ENCODE measurements around the gene MLEC. TPM values are rescaled to one million over a fixed set of nuclear protein-coding genes. Genes with fewer than 3 reads are reported as not detected.
A peak's percentile ranks its signal among the peaks of the same experiment; 100 is the strongest.

Gene MLEC
- total RNA-seq, 1 donor from 2014 or later, result 150 TPM

- H3K4me3 Mint-ChIP-seq, result peak overlapping the region; percentile 85
Observed at GRCh38 chr12:120688527-120689071, 1.6 kb downstream of the MLEC start.

GRCh38 chr12:120689397-120690082 is 2.6 kb downstream of the MLEC start:
- H3K4me3 Mint-ChIP-seq, result peak overlapping the region; percentile 85
- peaks cover 70% of the 10 kb centered on the region for H3K4me1 Mint-ChIP-seq (ENCODE audit: low read depth)
- H3K27ac Mint-ChIP-seq, result no peak overlapping the region
- peaks cover 24% of the 10 kb centered on the region for H3K36me3 Mint-ChIP-seq (ENCODE audit: low read depth)
- intact Hi-C loops (cut with micrococcal nuclease), result loop anchor here (5.0 to 10.0 kb wide), 2 partner anchors 1093 to 1835 kb away; partner anchors contain the start of genes KNTC1 and RSRC2
- no peaks in the 10 kb centered on the region for H3K9me3 Mint-ChIP-seq
- no peaks in the 10 kb centered on the region for H3K27me3 Mint-ChIP-seq (ENCODE audit: insufficient read depth)
- DNase-seq (ENCODE audit: low spot score), result no peak

More at GRCh38 chr12:120688527-120689071, 1.6 kb downstream of the MLEC start:
- Mint-ChIP-seq H3K9me3 (no peaks in the 10 kb centered on the region), H3K27ac (peak overlapping the region; percentile 63), H3K27me3 (ENCODE audit: insufficient read depth) (no peaks in the 10 kb centered on the region), H3K4me1 (ENCODE audit: low read depth) (peaks cover 64% of the 10 kb centered on the region), H3K36me3 (ENCODE audit: low read depth) (peaks cover 15% of the 10 kb centered on the region)
- no peak for DNase-seq (ENCODE audit: low spot score)
- intact Hi-C loops (cut with micrococcal nuclease), result loop anchor here (5.0 to 10.0 kb wide), 2 partner anchors 1094 to 1836 kb away; partner anchors contain the start of genes KNTC1 and RSRC2

DNA sequence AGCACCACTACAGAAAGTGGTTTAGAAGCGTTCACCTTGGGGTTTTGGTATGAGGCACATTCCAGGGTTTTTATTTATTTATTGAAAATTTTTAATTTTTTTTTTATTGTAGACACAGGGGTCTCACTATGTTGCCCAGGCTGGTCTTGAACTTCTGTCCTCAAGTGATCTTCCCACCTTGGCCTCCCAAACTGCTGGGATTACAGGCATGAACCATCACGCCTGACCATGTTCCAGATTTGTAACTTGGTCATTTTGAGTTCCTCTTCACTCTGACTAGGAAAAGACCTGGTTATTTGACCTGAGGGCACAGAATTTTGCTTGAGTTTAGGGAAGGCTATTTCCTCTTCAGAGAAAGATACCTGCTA is 3.1 kb downstream of the MLEC start:
- Mint-ChIP-seq H3K4me3 (no peak overlapping the region), H3K4me1 (ENCODE audit: low read depth) (peaks cover 68% of the 10 kb centered on the region), H3K9me3 (no peaks in the 10 kb centered on the region), H3K27me3 (ENCODE audit: insufficient read depth) (no peaks in the 10 kb centered on the region), H3K36me3 (ENCODE audit: low read depth) (peaks cover 29% of the 10 kb centered on the region), H3K27ac (no peak overlapping the region)
- no peak for DNase-seq (ENCODE audit: low spot score)
- intact Hi-C loops (cut with micrococcal nuclease), result no loop called here

DNA sequence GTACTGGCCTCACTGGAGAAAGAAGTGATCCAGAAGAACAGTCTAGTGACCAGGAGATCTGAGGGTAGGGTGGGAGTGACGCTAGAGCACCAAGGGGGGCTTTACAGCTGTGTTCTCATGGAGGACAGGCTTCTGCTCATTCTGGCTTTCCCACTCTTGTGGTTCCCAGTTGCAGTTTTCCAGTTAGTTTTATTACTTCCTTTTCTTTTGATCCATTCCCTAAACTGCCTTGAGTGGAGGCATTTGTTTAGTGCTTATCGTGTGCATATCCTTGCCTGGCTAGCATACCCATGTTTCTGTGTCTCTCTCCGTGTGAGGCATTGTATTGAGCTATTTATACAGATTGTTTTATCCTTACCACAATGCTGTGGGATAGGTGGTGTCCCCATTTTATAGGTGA is 4.0 kb downstream of the MLEC start:
- Mint-ChIP-seq H3K27ac (peak overlapping the region; percentile 55), H3K4me3 (peak overlapping the region; percentile 20), H3K9me3 (no peaks in the 10 kb centered on the region), H3K4me1 (ENCODE audit: low read depth) (peaks cover 68% of the 10 kb centered on the region), H3K27me3 (ENCODE audit: insufficient read depth) (no peaks in the 10 kb centered on the region), H3K36me3 (ENCODE audit: low read depth) (peaks cover 33% of the 10 kb centered on the region)
- DNase-seq (ENCODE audit: low spot score), result no peak
- intact Hi-C loops (cut with micrococcal nuclease), result no loop called here

- Mint-ChIP-seq H3K4me1 (ENCODE audit: low read depth) (peaks cover 68% of the 10 kb centered on the region), H3K27me3 (ENCODE audit: insufficient read depth) (no peaks in the 10 kb centered on the region), H3K36me3 (ENCODE audit: low read depth) (peaks cover 46% of the 10 kb centered on the region), H3K9me3 (no peaks in the 10 kb centered on the region), H3K27ac (peak overlapping the region; percentile 76), H3K4me3 (peak overlapping the region; percentile 24)
- no peak for DNase-seq (ENCODE audit: low spot score)
- intact Hi-C loops (cut with micrococcal nuclease), result no loop called here
Observed at GRCh38 chr12:120692524-120693033, 5.6 kb downstream of the MLEC start.

GRCh38 chr12:120693848-120694247 is 6.9 kb downstream of the MLEC start:
- peak overlapping the region; percentile 18 for H3K27ac Mint-ChIP-seq
- intact Hi-C loops (cut with micrococcal nuclease), result no loop called here
- peaks cover 50% of the 10 kb centered on the region for H3K36me3 Mint-ChIP-seq (ENCODE audit: low read depth)
- H3K27me3 Mint-ChIP-seq (ENCODE audit: insufficient read depth), result no peaks in the 10 kb centered on the region
- no peaks in the 10 kb centered on the region for H3K9me3 Mint-ChIP-seq
- no peak for DNase-seq (ENCODE audit: low spot score)
- peaks cover 57% of the 10 kb centered on the region for H3K4me1 Mint-ChIP-seq (ENCODE audit: low read depth)
- H3K4me3 Mint-ChIP-seq, result no peak overlapping the region

GRCh38 chr12:120696626-120697025 is 9.7 kb downstream of the MLEC start:
- no peak overlapping the region for H3K4me3 Mint-ChIP-seq
- no peaks in the 10 kb centered on the region for H3K27me3 Mint-ChIP-seq (ENCODE audit: insufficient read depth)
- DNase-seq (ENCODE audit: low spot score), result no peak
- intact Hi-C loops (cut with micrococcal nuclease), result no loop called here
- no peaks in the 10 kb centered on the region for H3K9me3 Mint-ChIP-seq
- no peak overlapping the region for H3K27ac Mint-ChIP-seq
- H3K36me3 Mint-ChIP-seq (ENCODE audit: low read depth), result peaks cover 59% of the 10 kb centered on the region
- peaks cover 31% of the 10 kb centered on the region for H3K4me1 Mint-ChIP-seq (ENCODE audit: low read depth)

GRCh38 chr12:120697344-120697743 is 10.4 kb downstream of the MLEC start:
- H3K27me3 Mint-ChIP-seq (ENCODE audit: insufficient read depth), result no peaks in the 10 kb centered on the region
- intact Hi-C loops (cut with micrococcal nuclease), result no loop called here
- DNase-seq (ENCODE audit: low spot score), result no peak
- H3K9me3 Mint-ChIP-seq, result no peaks in the 10 kb centered on the region
- H3K4me3 Mint-ChIP-seq, result no peak overlapping the region
- H3K36me3 Mint-ChIP-seq (ENCODE audit: low read depth), result peaks cover 61% of the 10 kb centered on the region
- H3K27ac Mint-ChIP-seq, result no peak overlapping the region
- peaks cover 25% of the 10 kb centered on the region for H3K4me1 Mint-ChIP-seq (ENCODE audit: low read depth)

GRCh38 chr12:120698665-120699064 is 11.7 kb downstream of the MLEC start:
- Mint-ChIP-seq H3K9me3 (no peaks in the 10 kb centered on the region), H3K4me1 (ENCODE audit: low read depth) (peaks cover 12% of the 10 kb centered on the region), H3K27ac (peak overlapping the region; percentile 16), H3K36me3 (ENCODE audit: low read depth) (peaks cover 57% of the 10 kb centered on the region), H3K4me3 (no peak overlapping the region), H3K27me3 (ENCODE audit: insufficient read depth) (no peaks in the 10 kb centered on the region)
- DNase-seq (ENCODE audit: low spot score), result no peak
- intact Hi-C loops (cut with micrococcal nuclease), result no loop called here

DNA sequence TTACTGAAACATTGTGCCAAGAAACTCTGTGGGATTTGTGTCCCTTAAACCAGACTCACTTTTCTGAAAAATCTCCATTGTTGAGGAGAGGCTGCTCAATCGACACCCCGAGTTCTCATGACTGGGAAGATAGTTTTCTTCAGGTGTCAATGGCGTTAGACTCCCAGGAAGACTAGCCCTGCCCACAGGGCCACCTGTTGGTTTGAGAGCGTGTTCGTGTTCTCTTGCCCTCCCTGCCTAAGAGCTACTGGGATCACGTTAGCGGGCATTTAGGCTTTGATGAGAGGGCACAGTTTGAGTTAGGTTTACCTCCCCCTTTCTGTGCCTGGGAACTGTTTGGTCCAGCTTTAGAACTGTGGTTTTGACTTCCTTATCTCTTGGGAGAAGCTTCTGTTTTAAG is 12.6 kb downstream of the MLEC start:
- Mint-ChIP-seq H3K4me3 (no peak overlapping the region), H3K9me3 (no peaks in the 10 kb centered on the region), H3K27me3 (ENCODE audit: insufficient read depth) (no peaks in the 10 kb centered on the region), H3K4me1 (ENCODE audit: low read depth) (peaks cover 3% of the 10 kb centered on the region), H3K27ac (no peak overlapping the region), H3K36me3 (ENCODE audit: low read depth) (peaks cover 52% of the 10 kb centered on the region)
- intact Hi-C loops (cut with micrococcal nuclease), result no loop called here
- DNase-seq (ENCODE audit: low spot score), result no peak

GRCh38 chr12:120700886-120701285 is 13.9 kb downstream of the MLEC start:
- no peaks in the 10 kb centered on the region for H3K9me3 Mint-ChIP-seq
- DNase-seq (ENCODE audit: low spot score), result no peak
- H3K4me3 Mint-ChIP-seq, result no peak overlapping the region
- no peaks in the 10 kb centered on the region for H3K4me1 Mint-ChIP-seq (ENCODE audit: low read depth)
- intact Hi-C loops (cut with micrococcal nuclease), result no loop called here
- peaks cover 44% of the 10 kb centered on the region for H3K36me3 Mint-ChIP-seq (ENCODE audit: low read depth)
- no peak overlapping the region for H3K27ac Mint-ChIP-seq
- H3K27me3 Mint-ChIP-seq (ENCODE audit: insufficient read depth), result no peaks in the 10 kb centered on the region

DNA sequence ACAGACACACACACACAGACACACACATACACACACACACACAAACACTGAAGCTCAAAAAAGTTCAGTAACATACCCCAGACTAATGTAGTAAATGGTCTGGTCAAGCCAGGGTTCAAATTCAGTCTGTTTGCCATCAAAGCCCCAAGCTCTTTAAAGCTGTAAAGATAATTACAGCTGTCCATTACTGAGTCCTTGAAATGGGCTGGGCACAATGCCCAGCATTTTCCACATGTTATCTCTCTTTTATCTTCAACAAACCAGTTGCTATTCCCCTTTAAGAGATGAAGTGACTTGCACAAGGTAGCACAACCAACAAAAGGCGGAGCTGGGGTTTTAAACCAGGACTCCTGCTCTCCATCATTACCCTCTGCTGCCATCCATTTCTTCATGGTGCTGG is 15.7 kb downstream of the MLEC start:
- Mint-ChIP-seq H3K9me3 (no peaks in the 10 kb centered on the region), H3K4me1 (ENCODE audit: low read depth) (no peaks in the 10 kb centered on the region), H3K36me3 (ENCODE audit: low read depth) (peaks cover 34% of the 10 kb centered on the region), H3K27ac (no peak overlapping the region), H3K4me3 (no peak overlapping the region), H3K27me3 (ENCODE audit: insufficient read depth) (no peaks in the 10 kb centered on the region)
- intact Hi-C loops (cut with micrococcal nuclease), result no loop called here
- DNase-seq (ENCODE audit: low spot score), result no peak

DNA sequence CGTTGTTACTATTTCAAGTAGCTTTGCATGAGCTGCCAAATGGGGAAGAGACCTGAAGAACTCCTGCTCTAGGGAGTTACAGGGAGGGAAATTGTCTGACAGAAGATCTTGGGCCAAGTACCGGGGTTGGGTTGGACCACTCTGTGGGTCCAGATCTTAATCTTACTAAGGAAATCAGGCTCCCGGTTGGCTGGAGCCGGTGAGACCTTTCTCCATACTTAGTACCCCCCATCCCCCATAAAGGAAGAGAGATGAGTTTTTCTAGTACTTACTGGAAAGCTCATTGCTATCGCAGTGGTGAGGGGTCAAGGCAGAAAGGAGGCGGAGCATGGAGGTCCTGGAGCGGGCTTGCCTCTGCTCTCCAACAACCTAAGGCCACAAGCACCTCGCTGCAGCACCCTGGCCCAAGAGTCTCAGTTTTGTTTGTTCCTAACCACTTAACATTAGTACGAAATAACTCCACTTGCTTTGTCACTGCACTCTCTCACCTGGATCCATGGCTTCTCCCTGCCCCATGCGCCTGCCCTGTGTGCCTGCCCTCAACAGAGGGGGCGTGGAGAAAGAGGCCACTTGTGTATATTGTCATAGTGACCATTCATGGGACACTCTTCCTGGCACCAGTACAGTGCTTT is 16.5 kb downstream of the MLEC start:
- Mint-ChIP-seq H3K4me3 (no peak overlapping the region), H3K36me3 (ENCODE audit: low read depth) (peaks cover 30% of the 10 kb centered on the region), H3K4me1 (ENCODE audit: low read depth) (no peaks in the 10 kb centered on the region), H3K9me3 (no peaks in the 10 kb centered on the region), H3K27ac (no peak overlapping the region), H3K27me3 (ENCODE audit: insufficient read depth) (no peaks in the 10 kb centered on the region)
- no peak for DNase-seq (ENCODE audit: low spot score)
- intact Hi-C loops (cut with micrococcal nuclease), result no loop called here

All from activated T-helper 1 cell treated with anti-CD3 and anti-CD28 coated beads, Interleukin-12 subunit alpha, Interleukin-12 subunit beta, Interleukin-2, Interleukin-4 antibody, amounts not matched to agents 30 ng/mL and 10 ng/mL and 1 ng/mL, durations not matched to agents 14 hours and 24 hours and 36 hours (primary cell).